GM18519 (cell line): Measurements from ENCODE around the gene WFS1.

Experiments used
- ATAC-seq: cut with Tn5 transposase; IDR thresholded peaks from one replicate; pipeline ENCODE4 v1.9.1; 2021; ENCODE audit warnings: mild to moderate bottlenecking, moderate library complexity; ENCODE audit not compliant: unreplicated experiment, low FRiP score

WFS1 gene

GRCh38 chr4:6318206-6318605 lies 48.6 kb downstream of the WFS1 start:
- ATAC-seq = no peak

GRCh38 chr4:6319530-6320150 lies 50.0 kb downstream of the WFS1 start:
- ATAC-seq = no peak

- ATAC-seq = no peak
These were observed 51.0 kb downstream of the WFS1 start for GRCh38 chr4:6320663-6321062.

- ATAC-seq = no peak
These were observed 51.7 kb downstream of the WFS1 start for GRCh38 chr4:6321361-6321760.

- no peak for ATAC-seq
These were observed 52.6 kb downstream of the WFS1 start for GRCh38 chr4:6322067-6322760.

GRCh38 chr4:6322761-6323566 lies 53.3 kb downstream of the WFS1 start:
- ATAC-seq = no peak

- ATAC-seq = no peak
These were observed 54.9 kb downstream of the WFS1 start for GRCh38 chr4:6324461-6324998.

- no peak for ATAC-seq
These were observed 55.5 kb downstream of the WFS1 start for GRCh38 chr4:6324999-6325787.

- ATAC-seq = no peak
These were observed 56.2 kb downstream of the WFS1 start for GRCh38 chr4:6325788-6326290.

GRCh38 chr4:6326312-6327060 lies 56.8 kb downstream of the WFS1 start:
- ATAC-seq = no peak

- ATAC-seq = no peak
These were observed 57.7 kb downstream of the WFS1 start for GRCh38 chr4:6327220-6327917.

GRCh38 chr4:6328526-6328925 lies 58.9 kb downstream of the WFS1 start:
- no peak for ATAC-seq

GRCh38 chr4:6329478-6330383 lies 60.1 kb downstream of the WFS1 start:
- no peak for ATAC-seq

GRCh38 chr4:6330384-6330767 lies 60.7 kb downstream of the WFS1 start:
- no peak for ATAC-seq

- no peak for ATAC-seq
These were observed 61.4 kb downstream of the WFS1 start for GRCh38 chr4:6331018-6331417.

GRCh38 chr4:6331468-6331867 lies 61.8 kb downstream of the WFS1 start:
- no peak for ATAC-seq

GRCh38 chr4:6332042-6332668 lies 62.5 kb downstream of the WFS1 start:
- no peak for ATAC-seq

GRCh38 chr4:6332669-6333050 lies 63.0 kb downstream of the WFS1 start:
- no peak for ATAC-seq
